ENCODE results near the gene RAB31.

GRCh38 chr18:9750606-9751304 lies 42.7 kb downstream of the RAB31 start:
- TF ChIP-seq GATA2 (IDR thresholded peaks at IDR 0.05; ENCODE audit: low read depth, low read length): no peak
- TF ChIP-seq GATA3 (IDR thresholded peaks at IDR 0.05; ENCODE audit: low read depth, low read length): no peak
